Measurements from ENCODE around the gene TERT.

Gene TERT

GRCh38 chr5:1209896-1210776, 84.7 kb downstream of the TERT start:
- Mint-ChIP-seq H3K27me3 (peaks cover 3% of the 10 kb centered on the region), H3K27ac (no peak overlapping the region), H3K36me3 (ENCODE audit: low read depth) (no peaks in the 10 kb centered on the region), H3K4me1 (no peaks in the 10 kb centered on the region), H3K4me3 (no peak overlapping the region), H3K9me3 (no peaks in the 10 kb centered on the region)
- ATAC-seq (no peak), DNase-seq (no peak)

DNA sequence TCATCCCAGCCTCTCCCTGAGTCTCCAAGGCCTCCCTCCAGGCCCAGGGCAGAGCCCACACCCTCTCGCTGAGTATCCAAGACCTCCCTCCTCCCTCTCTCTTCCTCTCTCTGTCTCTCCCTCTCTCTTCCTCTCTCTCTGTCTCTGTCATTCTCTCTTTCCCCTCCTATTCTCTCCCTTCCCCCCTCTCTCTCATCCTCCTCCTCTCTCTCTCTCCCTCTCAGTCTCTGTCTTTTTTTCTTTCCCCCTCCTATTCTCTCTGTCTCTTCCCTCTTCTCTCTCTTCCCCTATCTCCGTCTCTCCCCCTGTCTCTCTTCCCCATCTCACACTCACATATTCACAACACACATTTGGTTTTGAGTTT, 85.4 kb downstream of the TERT start:
- no peaks in the 10 kb centered on the region for H3K4me1 Mint-ChIP-seq
- H3K27me3 Mint-ChIP-seq = peaks cover 3% of the 10 kb centered on the region
- no peaks in the 10 kb centered on the region for H3K36me3 Mint-ChIP-seq (ENCODE audit: low read depth)
- no peaks in the 10 kb centered on the region for H3K9me3 Mint-ChIP-seq
- DNase-seq (no peak), ATAC-seq (no peak)
- no peak overlapping the region for H3K4me3 Mint-ChIP-seq
- H3K27ac Mint-ChIP-seq = no peak overlapping the region

- Mint-ChIP-seq H3K4me1 (no peaks in the 10 kb centered on the region), H3K27me3 (peaks cover 3% of the 10 kb centered on the region), H3K27ac (no peak overlapping the region), H3K4me3 (no peak overlapping the region), H3K9me3 (no peaks in the 10 kb centered on the region), H3K36me3 (ENCODE audit: low read depth) (no peaks in the 10 kb centered on the region)
- ATAC-seq = no peak
- DNase-seq = no peak
Observed at GRCh38 chr5:1208743-1209488, 86.0 kb downstream of the TERT start.

DNA sequence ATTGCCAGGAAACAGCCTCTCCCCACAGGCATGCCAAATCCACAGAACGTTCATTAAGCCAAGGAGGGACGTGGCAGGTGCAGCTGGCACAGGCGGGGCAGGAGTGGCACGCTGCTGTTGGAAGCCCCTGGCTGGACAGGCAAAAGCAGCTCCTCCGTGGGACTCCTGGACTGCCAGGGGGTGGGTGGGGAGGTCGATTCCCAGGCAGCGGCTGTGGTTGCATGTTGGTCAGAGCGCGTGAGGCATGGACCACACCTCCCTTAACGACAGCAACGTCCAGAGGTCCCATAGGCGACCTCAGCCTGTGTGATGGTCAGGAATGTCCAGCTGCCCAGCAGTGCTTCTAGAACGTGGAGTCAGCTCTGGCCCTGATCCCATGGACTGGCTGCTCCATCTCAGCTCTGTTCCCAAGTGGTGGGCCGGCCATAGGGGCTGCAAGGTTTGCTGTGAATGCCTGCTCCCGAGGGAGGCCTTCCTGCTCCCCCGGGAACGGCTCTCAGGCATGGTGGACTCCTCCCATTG, 86.6 kb downstream of the TERT start:
- H3K27ac Mint-ChIP-seq = no peak overlapping the region
- H3K27me3 Mint-ChIP-seq = peaks cover 3% of the 10 kb centered on the region
- DNase-seq (no peak), ATAC-seq (no peak)
- H3K4me3 Mint-ChIP-seq = no peak overlapping the region
- no peaks in the 10 kb centered on the region for H3K9me3 Mint-ChIP-seq
- H3K36me3 Mint-ChIP-seq (ENCODE audit: low read depth) = no peaks in the 10 kb centered on the region
- no peaks in the 10 kb centered on the region for H3K4me1 Mint-ChIP-seq

GRCh38 chr5:1207555-1207954, 87.3 kb downstream of the TERT start:
- Mint-ChIP-seq H3K36me3 (ENCODE audit: low read depth) (no peaks in the 10 kb centered on the region), H3K9me3 (no peaks in the 10 kb centered on the region), H3K4me3 (no peak overlapping the region), H3K4me1 (no peaks in the 10 kb centered on the region), H3K27ac (no peak overlapping the region), H3K27me3 (peaks cover 3% of the 10 kb centered on the region)
- ATAC-seq (no peak), DNase-seq (no peak)

DNA sequence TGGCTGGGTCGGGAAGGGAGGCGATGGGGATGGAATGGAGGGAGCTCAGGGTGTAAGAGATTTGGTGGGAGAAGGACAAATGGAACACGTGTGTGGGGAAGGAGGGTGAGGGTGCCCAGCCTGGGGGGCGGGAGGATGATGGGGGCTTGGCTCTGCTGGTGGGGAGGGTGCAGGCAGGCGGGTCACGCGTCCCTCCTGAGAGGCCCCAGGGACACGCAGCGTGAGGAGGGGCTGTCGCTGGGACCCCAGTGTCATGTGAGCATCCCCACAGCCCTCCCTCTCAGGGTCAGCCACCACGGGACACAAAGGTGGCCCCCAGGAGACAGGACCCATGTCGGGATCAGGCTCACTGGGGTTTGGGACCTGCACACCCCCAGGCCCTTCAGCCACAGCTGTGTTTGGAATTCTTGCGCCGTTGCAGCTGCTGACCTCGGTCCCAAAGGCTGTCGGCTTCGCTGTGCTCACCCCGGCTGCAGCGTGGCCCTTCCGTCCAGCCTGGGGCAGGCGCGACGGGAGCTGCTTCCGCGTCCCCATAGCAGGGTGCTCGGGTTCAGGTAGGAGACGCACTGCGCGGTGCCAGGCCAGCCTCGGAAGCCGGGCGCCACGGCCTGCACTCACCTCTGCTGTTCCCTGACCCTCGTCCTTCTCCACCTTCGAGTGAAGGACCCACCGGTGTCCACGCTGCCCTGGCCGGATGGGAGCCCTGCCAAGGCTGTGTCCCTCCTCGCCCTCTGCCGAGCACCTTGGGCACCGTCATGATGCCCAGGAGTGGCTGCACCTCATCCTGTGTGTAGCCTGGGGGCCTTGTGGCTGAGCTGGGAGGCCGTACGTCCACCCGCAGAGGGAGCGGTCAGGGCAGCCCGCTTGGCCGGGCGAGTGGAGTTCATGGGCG, 88.1 kb downstream of the TERT start:
- ATAC-seq (no peak), DNase-seq (no peak)
- Mint-ChIP-seq H3K4me1 (no peaks in the 10 kb centered on the region), H3K27ac (no peak overlapping the region), H3K4me3 (no peak overlapping the region), H3K27me3 (peaks cover 3% of the 10 kb centered on the region), H3K36me3 (ENCODE audit: low read depth) (no peaks in the 10 kb centered on the region), H3K9me3 (no peaks in the 10 kb centered on the region)

- no peaks in the 10 kb centered on the region for H3K9me3 Mint-ChIP-seq
- no peaks in the 10 kb centered on the region for H3K36me3 Mint-ChIP-seq (ENCODE audit: low read depth)
- no peak overlapping the region for H3K4me3 Mint-ChIP-seq
- no peak for DNase-seq
- no peaks in the 10 kb centered on the region for H3K4me1 Mint-ChIP-seq
- H3K27ac Mint-ChIP-seq = no peak overlapping the region
- peaks cover 3% of the 10 kb centered on the region for H3K27me3 Mint-ChIP-seq
- ATAC-seq = no peak
Observed at GRCh38 chr5:1205255-1206180, 89.3 kb downstream of the TERT start.

DNA sequence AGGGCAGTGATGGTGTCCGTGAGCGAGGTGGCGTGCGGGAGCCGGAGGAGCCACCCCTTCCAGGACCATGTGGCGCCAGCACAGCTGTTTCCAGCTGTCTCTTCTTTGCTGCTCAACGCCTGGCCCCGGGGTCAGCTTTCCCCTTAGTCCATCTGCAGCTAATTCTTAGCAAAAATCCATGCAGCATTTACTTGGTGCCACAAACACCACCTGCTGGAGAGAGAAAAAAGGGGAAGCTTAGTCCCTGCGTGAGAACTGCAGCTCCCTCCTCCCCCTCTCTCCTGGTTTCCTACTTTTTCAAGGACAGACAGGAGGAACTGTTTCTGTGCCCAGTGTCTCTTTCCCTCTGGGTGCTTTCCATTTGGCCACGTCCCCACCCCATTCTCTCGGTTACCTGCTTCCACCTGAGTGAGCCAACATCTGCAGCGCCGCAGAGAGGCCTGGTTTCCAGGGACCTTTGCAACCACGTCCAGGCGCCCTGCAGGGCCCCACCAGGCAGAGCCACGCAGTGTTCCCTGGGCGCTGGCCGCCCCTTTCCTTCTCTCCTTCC, 90.1 kb downstream of the TERT start:
- Mint-ChIP-seq H3K4me3 (no peak overlapping the region), H3K27me3 (peaks cover 3% of the 10 kb centered on the region), H3K36me3 (ENCODE audit: low read depth) (no peaks in the 10 kb centered on the region), H3K27ac (no peak overlapping the region), H3K4me1 (no peaks in the 10 kb centered on the region), H3K9me3 (no peaks in the 10 kb centered on the region)
- ATAC-seq (no peak), DNase-seq (no peak)

- DNase-seq = no peak
- H3K4me1 Mint-ChIP-seq = no peaks in the 10 kb centered on the region
- no peaks in the 10 kb centered on the region for H3K36me3 Mint-ChIP-seq (ENCODE audit: low read depth)
- no peak for ATAC-seq
- peaks cover 3% of the 10 kb centered on the region for H3K27me3 Mint-ChIP-seq
- H3K4me3 Mint-ChIP-seq = no peak overlapping the region
- H3K9me3 Mint-ChIP-seq = no peaks in the 10 kb centered on the region
- no peak overlapping the region for H3K27ac Mint-ChIP-seq
Observed at GRCh38 chr5:1203968-1204692, 90.7 kb downstream of the TERT start.

GRCh38 chr5:1203311-1203967, 91.4 kb downstream of the TERT start:
- Mint-ChIP-seq H3K9me3 (no peaks in the 10 kb centered on the region), H3K4me1 (no peaks in the 10 kb centered on the region), H3K27ac (no peak overlapping the region), H3K4me3 (no peak overlapping the region), H3K36me3 (ENCODE audit: low read depth) (no peaks in the 10 kb centered on the region), H3K27me3 (peaks cover 3% of the 10 kb centered on the region)
- no peak for DNase-seq
- ATAC-seq = no peak

Measured in activated naive CD8-positive, alpha-beta T cell treated with anti-CD3 and anti-CD28 coated beads, Interleukin-2, amount 50 U/mL, for 24 hours (primary cell).